GM23338 (cell line): Measurements from ENCODE around the gene GET3.

Experiments
- EZH2 ChIP-seq: fragments of 200-600 bp; sonication (generic); IDR thresholded peaks from one replicate; pipeline ENCODE4 v1.8.0; 2017; ENCODE audit warnings: antibody characterized with exemption, mild to moderate bottlenecking, low read depth; ENCODE audit not compliant: unreplicated experiment
- EZH2phosphoT487 ChIP-seq: fragments of 200-600 bp; sonication (generic); IDR thresholded peaks from one replicate; pipeline ENCODE4 v1.8.1; 2018; ENCODE audit warnings: antibody characterized with exemption; ENCODE audit not compliant: unreplicated experiment
- POLR2AphosphoS5 ChIP-seq: IDR thresholded peaks from 2 replicates; pipeline ENCODE4 v1.6.1; 2016; ENCODE audit warnings: antibody characterized with exemption, low read depth
- STAT1 ChIP-seq: IDR thresholded peaks from one replicate; pipeline ENCODE4 v1.6.1; 2016; ENCODE audit warnings: antibody characterized with exemption; ENCODE audit not compliant: unreplicated experiment
- ZNF114 ChIP-seq: fragments of 250-450 bp; sonication (Bioruptor Pico); IDR thresholded peaks from 2 replicates; pipeline ENCODE4 v1.5.0; 2020; ENCODE audit warnings: mild to moderate bottlenecking, moderate library complexity
- TF ChIP-seq, protein P1 (sequence below), 2 experiments: fragments of 200-600 bp in 1 of 2; sonication (generic) in 1 of 2; conservative IDR thresholded peaks; 2 replicates each; pipeline versions ENCODE4 v1.5.1 to v1.6.1; 2016 to 2017; ENCODE audit warnings: antibody characterized with exemption in 2 of 2, low read depth in 2 of 2, mild to moderate bottlenecking in 2 of 2, moderate library complexity in 1 of 2
- TF ChIP-seq, protein P2 (sequence below): IDR thresholded peaks from one replicate; pipeline ENCODE4 v1.6.1; 2018; ENCODE audit warnings: antibody characterized with exemption; ENCODE audit not compliant: unreplicated experiment

DNA sequence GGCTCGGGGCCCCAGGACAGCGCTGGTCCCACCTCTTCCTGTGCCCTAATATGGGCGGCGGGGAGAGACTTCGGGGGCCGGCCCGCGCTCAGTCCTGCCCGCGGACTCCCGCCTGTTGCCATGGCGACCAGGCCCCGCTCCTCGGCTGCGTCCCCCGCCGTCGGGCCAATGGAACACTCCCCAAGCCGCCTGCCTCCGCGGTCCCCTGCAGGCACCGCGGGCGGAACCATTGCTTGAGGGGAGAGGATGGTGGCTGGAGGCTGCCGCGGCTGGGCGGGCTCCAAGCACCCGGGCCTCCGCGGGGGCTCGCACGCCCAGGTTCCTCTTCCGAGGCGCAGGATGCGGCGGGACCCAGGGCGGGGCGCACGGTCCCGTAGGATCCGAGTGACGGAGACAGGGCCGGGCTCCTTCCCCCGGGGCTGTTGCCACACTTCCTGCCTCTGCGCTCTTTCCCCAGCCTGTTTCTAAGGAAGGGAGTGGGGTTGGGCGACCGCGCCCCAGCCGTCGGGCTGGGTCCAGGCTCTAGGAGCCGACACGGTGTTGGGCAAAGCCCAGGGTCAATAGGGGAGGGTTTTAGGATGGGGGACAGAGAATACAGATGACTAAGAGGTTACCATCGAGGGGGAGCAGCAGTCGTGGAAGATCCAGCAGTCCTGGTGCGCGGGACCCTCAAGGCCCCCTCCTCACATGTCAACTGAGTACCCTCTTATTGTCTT is 52.8 kb downstream of the GET3 start:
- TF ChIP-seq POLR2AphosphoS5 (peak; percentile 50; the same call in 1 of the 2 replicates), STAT1 (no peak), EZH2 (no peak), ZNF114 (CRISPR knock-in tag) (no peak), EZH2phosphoT487 (no peak)
- TF ChIP-seq, protein P1, sequence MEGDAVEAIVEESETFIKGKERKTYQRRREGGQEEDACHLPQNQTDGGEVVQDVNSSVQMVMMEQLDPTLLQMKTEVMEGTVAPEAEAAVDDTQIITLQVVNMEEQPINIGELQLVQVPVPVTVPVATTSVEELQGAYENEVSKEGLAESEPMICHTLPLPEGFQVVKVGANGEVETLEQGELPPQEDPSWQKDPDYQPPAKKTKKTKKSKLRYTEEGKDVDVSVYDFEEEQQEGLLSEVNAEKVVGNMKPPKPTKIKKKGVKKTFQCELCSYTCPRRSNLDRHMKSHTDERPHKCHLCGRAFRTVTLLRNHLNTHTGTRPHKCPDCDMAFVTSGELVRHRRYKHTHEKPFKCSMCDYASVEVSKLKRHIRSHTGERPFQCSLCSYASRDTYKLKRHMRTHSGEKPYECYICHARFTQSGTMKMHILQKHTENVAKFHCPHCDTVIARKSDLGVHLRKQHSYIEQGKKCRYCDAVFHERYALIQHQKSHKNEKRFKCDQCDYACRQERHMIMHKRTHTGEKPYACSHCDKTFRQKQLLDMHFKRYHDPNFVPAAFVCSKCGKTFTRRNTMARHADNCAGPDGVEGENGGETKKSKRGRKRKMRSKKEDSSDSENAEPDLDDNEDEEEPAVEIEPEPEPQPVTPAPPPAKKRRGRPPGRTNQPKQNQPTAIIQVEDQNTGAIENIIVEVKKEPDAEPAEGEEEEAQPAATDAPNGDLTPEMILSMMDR (conservative IDR thresholded peaks at IDR 0.05; ENCODE audit: low read depth in 2 of 2) = no peak
- TF ChIP-seq, protein P2, sequence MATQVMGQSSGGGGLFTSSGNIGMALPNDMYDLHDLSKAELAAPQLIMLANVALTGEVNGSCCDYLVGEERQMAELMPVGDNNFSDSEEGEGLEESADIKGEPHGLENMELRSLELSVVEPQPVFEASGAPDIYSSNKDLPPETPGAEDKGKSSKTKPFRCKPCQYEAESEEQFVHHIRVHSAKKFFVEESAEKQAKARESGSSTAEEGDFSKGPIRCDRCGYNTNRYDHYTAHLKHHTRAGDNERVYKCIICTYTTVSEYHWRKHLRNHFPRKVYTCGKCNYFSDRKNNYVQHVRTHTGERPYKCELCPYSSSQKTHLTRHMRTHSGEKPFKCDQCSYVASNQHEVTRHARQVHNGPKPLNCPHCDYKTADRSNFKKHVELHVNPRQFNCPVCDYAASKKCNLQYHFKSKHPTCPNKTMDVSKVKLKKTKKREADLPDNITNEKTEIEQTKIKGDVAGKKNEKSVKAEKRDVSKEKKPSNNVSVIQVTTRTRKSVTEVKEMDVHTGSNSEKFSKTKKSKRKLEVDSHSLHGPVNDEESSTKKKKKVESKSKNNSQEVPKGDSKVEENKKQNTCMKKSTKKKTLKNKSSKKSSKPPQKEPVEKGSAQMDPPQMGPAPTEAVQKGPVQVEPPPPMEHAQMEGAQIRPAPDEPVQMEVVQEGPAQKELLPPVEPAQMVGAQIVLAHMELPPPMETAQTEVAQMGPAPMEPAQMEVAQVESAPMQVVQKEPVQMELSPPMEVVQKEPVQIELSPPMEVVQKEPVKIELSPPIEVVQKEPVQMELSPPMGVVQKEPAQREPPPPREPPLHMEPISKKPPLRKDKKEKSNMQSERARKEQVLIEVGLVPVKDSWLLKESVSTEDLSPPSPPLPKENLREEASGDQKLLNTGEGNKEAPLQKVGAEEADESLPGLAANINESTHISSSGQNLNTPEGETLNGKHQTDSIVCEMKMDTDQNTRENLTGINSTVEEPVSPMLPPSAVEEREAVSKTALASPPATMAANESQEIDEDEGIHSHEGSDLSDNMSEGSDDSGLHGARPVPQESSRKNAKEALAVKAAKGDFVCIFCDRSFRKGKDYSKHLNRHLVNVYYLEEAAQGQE = no peak
